ENCODE results near the gene CFD.

The CFD gene

GRCh38 chr19:827710-828321, 31.6 kb upstream of the CFD start, which contains the start of gene AZU1 (continued):
- TF ChIP-seq, protein P1, sequence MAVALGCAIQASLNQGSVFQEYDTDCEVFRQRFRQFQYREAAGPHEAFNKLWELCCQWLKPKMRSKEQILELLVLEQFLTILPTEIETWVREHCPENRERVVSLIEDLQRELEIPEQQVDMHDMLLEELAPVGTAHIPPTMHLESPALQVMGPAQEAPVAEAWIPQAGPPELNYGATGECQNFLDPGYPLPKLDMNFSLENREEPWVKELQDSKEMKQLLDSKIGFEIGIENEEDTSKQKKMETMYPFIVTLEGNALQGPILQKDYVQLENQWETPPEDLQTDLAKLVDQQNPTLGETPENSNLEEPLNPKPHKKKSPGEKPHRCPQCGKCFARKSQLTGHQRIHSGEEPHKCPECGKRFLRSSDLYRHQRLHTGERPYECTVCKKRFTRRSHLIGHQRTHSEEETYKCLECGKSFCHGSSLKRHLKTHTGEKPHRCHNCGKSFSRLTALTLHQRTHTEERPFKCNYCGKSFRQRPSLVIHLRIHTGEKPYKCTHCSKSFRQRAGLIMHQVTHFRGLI (tag by site-specific recombination; IDR thresholded peaks at IDR 0.05): no peak
- no peak for TF ChIP-seq ZNF391 (tag by site-specific recombination; IDR thresholded peaks at IDR 0.05; ENCODE audit: borderline replicate concordance, low read depth)

DNA sequence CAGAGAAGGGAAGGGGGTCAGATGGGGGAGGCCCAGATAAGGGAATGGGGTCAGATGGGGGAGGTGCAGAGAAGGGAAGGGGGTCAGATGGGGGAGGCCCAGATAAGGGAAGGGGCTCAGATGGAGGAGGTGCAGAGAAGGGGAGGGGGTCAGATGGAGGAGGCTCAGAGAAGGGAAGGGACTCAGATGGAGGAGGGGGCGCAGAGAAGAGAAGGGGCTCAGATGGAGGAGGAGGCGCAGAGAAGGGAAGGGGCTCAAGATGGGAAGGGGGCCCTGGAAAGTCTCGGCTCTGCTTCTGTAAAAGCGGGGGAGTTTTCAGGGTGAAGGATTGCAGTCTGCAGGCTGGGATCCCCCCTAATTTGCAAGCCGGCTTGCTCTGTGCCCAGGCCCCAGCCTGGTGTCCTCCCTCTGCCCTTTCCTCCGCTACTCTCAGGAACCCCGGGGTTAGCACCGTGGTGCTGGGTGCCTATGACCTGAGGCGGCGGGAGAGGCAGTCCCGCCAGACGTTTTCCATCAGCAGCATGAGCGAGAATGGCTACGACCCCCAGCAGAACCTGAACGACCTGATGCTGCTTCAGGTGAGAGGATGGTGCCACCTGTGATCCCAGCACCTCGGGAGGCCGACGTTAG, 30.2 kb upstream of the CFD start:
- Histone ChIP-seq H3K36me3 (ENCODE audit: control insufficient read depth in 2 of 2, insufficient read depth in 1 of 2, low read length in 2 of 2) (no peaks in the 10 kb centered on the region), H3K4me1 (ENCODE audit: control insufficient read depth, insufficient read depth, low read length) (no peaks in the 10 kb centered on the region), H3K27ac (ENCODE audit: extremely low read depth, low read depth, low read length) (no peak overlapping the region), H3K4me3 (ENCODE audit: low read depth, low read length) (no peak overlapping the region), H3K9me3 (ENCODE audit: control insufficient read depth, insufficient read depth, low read depth, low read length) (no peaks in the 10 kb centered on the region)
- TF ChIP-seq, protein P2, sequence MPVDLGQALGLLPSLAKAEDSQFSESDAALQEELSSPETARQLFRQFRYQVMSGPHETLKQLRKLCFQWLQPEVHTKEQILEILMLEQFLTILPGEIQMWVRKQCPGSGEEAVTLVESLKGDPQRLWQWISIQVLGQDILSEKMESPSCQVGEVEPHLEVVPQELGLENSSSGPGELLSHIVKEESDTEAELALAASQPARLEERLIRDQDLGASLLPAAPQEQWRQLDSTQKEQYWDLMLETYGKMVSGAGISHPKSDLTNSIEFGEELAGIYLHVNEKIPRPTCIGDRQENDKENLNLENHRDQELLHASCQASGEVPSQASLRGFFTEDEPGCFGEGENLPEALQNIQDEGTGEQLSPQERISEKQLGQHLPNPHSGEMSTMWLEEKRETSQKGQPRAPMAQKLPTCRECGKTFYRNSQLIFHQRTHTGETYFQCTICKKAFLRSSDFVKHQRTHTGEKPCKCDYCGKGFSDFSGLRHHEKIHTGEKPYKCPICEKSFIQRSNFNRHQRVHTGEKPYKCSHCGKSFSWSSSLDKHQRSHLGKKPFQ (tag by site-specific recombination; IDR thresholded peaks at IDR 0.05): no peak
- TF ChIP-seq ZNF280D (tag by site-specific recombination; IDR thresholded peaks at IDR 0.05): no peak
- no peak for TF ChIP-seq ZNF354C (tag by site-specific recombination; IDR thresholded peaks at IDR 0.05; ENCODE audit: borderline replicate concordance, low read depth)
- POLR2A ChIA-PET: no interaction called here
- CTCF ChIA-PET: no interaction called here

DNA sequence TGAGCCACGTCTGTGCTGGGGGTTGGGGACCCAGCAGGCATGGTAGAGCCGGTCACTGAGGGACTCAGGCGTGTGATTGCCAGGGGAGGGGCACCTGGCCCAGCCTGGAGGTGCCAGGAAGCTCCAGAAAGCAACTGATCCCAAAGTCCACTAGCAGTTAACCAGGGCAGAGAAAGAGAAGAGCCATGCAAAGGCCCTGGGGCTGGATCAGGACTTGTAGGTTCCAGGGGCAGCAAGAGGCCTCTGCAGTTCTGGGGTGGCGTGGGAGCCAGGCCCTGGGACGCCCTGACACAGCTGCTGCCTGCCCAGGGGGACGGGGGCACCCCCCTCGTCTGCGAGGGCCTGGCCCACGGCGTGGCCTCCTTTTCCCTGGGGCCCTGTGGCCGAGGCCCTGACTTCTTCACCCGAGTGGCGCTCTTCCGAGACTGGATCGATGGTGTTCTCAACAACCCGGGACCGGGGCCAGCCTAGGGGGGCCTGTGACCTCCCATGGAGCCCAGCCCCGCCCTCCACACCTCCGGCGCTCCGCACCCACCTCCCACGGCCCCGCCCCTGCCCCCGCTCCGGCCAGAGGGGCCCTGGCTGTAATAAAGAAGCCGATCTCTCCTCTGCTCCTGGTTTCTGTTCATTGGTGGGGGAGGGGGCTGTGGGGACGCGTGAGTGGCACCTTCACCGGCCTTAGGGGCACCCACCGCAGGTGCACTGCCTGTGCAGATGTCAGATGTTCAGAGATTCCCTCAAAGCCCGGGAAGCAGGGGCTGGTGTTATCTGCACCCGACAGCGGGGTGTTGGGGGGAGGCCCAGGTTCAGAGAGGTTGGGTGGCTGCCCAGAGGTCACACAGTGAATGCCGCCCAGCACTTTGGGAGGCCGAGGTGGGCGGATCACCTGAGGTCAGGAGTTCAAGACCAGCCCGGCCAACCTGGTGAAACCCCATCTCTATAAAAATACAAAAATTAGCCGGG, 27.8 kb upstream of the CFD start:
- POLR2A ChIA-PET: no interaction called here
- no peaks in the 10 kb centered on the region for H3K4me1 ChIP-seq (ENCODE audit: control insufficient read depth, insufficient read depth, low read length)
- H3K27ac ChIP-seq (ENCODE audit: extremely low read depth, low read depth, low read length): no peak overlapping the region
- no peaks in the 10 kb centered on the region for H3K9me3 ChIP-seq (ENCODE audit: control insufficient read depth, insufficient read depth, low read depth, low read length)
- CTCF ChIA-PET: no interaction called here
- H3K36me3 ChIP-seq (ENCODE audit: control insufficient read depth in 2 of 2, insufficient read depth in 1 of 2, low read length in 2 of 2): no peaks in the 10 kb centered on the region
- peak; percentile 32; the same call in 1 of the 2 replicates for TF ChIP-seq ZNF768 (tag by site-specific recombination; IDR thresholded peaks at IDR 0.05)
- peak; percentile 96 for TF ChIP-seq ZNF623 (tag by site-specific recombination; IDR thresholded peaks at IDR 0.05)
- peak; percentile 40; the same call in 1 of the 2 replicates for TF ChIP-seq GLIS1 (tag by site-specific recombination; IDR thresholded peaks at IDR 0.05)
- TF ChIP-seq, protein P3, sequence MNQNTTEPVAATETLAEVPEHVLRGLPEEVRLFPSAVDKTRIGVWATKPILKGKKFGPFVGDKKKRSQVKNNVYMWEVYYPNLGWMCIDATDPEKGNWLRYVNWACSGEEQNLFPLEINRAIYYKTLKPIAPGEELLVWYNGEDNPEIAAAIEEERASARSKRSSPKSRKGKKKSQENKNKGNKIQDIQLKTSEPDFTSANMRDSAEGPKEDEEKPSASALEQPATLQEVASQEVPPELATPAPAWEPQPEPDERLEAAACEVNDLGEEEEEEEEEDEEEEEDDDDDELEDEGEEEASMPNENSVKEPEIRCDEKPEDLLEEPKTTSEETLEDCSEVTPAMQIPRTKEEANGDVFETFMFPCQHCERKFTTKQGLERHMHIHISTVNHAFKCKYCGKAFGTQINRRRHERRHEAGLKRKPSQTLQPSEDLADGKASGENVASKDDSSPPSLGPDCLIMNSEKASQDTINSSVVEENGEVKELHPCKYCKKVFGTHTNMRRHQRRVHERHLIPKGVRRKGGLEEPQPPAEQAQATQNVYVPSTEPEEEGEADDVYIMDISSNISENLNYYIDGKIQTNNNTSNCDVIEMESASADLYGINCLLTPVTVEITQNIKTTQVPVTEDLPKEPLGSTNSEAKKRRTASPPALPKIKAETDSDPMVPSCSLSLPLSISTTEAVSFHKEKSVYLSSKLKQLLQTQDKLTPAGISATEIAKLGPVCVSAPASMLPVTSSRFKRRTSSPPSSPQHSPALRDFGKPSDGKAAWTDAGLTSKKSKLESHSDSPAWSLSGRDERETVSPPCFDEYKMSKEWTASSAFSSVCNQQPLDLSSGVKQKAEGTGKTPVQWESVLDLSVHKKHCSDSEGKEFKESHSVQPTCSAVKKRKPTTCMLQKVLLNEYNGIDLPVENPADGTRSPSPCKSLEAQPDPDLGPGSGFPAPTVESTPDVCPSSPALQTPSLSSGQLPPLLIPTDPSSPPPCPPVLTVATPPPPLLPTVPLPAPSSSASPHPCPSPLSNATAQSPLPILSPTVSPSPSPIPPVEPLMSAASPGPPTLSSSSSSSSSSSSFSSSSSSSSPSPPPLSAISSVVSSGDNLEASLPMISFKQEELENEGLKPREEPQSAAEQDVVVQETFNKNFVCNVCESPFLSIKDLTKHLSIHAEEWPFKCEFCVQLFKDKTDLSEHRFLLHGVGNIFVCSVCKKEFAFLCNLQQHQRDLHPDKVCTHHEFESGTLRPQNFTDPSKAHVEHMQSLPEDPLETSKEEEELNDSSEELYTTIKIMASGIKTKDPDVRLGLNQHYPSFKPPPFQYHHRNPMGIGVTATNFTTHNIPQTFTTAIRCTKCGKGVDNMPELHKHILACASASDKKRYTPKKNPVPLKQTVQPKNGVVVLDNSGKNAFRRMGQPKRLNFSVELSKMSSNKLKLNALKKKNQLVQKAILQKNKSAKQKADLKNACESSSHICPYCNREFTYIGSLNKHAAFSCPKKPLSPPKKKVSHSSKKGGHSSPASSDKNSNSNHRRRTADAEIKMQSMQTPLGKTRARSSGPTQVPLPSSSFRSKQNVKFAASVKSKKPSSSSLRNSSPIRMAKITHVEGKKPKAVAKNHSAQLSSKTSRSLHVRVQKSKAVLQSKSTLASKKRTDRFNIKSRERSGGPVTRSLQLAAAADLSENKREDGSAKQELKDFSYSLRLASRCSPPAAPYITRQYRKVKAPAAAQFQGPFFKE (tag by site-specific recombination; IDR thresholded peaks at IDR 0.05; ENCODE audit: borderline replicate concordance): no peak
- no peak overlapping the region for H3K4me3 ChIP-seq (ENCODE audit: low read depth, low read length)
